ENCODE results near the gene TCP10L.
"Not testable (repeated sequence)": the region's sequence is repeated elsewhere in the genome, so short reads cannot be mapped to it uniquely, and the experiment has no call there.

TCP10L gene

DNA sequence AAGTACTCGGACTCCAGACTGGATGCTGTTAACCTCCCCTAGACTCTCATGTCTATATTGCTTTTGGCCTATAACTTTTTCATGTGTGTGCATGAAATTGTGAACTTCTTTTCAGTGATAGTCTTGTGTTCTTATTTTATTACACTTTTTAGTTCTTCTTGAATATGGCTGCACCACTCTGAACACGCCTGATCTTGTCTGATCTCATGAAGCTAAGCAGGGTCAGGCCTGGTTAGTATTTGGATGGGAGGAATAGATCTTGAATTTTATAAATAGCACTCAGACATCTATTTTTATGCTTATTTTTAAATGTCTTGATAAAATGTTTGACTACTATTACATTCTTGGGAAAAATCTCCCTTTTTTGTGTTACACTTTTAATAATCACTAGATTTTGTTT lies 22.4 kb downstream of the TCP10L start (continued):
- TF ChIP-seq ZNF658 (tag by site-specific recombination; IDR thresholded peaks at IDR 0.05) = no peak
- no peak for TF ChIP-seq ZNF514 (tag by site-specific recombination; IDR thresholded peaks at IDR 0.05)
- TF ChIP-seq BCL11A (tag by site-specific recombination; IDR thresholded peaks at IDR 0.05; ENCODE audit: low read depth) = no peak
- TF ChIP-seq ZNF677 (tag by site-specific recombination; IDR thresholded peaks at IDR 0.05) = no peak

DNA sequence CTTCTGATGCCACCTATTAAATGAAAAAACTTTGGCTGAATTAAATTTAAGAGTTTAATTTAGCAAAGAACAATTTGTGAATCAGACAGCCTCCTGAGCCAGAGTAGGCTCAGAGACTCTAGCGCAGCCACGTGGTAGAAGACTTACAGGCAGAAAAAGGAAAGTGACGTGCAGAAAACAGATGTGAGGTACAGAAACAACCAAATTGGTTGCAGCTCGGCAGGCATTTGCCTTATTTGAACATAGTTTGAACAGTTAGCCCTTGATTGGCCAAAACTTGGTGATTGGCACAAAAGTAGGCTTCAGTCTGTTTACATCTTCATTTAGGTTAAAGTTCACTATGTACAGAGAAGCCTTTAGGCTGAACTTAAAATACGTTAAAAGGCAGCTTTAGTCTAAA lies 22.9 kb downstream of the TCP10L start:
- Histone ChIP-seq H3K4me1 (ENCODE audit: control insufficient read depth, insufficient read depth, low read length) (no peaks in the 10 kb centered on the region), H3K36me3 (ENCODE audit: control insufficient read depth in 2 of 2, insufficient read depth in 1 of 2, low read length in 2 of 2) (peaks cover 0 to 8% of the 10 kb centered on the region in 2 experiments; a peak in 1 of 3 replicates), H3K9me3 (ENCODE audit: control insufficient read depth, insufficient read depth, low read depth, low read length) (no peaks in the 10 kb centered on the region), H3K27ac (ENCODE audit: extremely low read depth, low read depth, low read length) (no peak overlapping the region), H3K4me3 (ENCODE audit: low read depth, low read length) (no peak overlapping the region)
- ChIA-PET CTCF (interaction anchor here (0.6 to 0.7 kb wide), 2 partner anchors 103 to 124 kb away, joined by 3 read pairs; no protein-coding TSS in a partner anchor), POLR2A (no interaction called here)
- TF ChIP-seq ZNF175 (tag by site-specific recombination; IDR thresholded peaks at IDR 0.05) (no peak), ZNF184 (tag by site-specific recombination; IDR thresholded peaks at IDR 0.05) (no peak), ZIC2 (tag by site-specific recombination; IDR thresholded peaks at IDR 0.05) (no peak), ZNF16 (tag by site-specific recombination; IDR thresholded peaks at IDR 0.05; ENCODE audit: low read depth) (no peak), BCL11B (tag by site-specific recombination; IDR thresholded peaks at IDR 0.05; ENCODE audit: low read depth) (no peak), ZSCAN16 (tag by site-specific recombination; IDR thresholded peaks at IDR 0.05) (no peak), ZNF19 (tag by site-specific recombination; IDR thresholded peaks at IDR 0.05; ENCODE audit: low read depth) (no peak), SP2 (tag by site-specific recombination; IDR thresholded peaks at IDR 0.05) (no peak), GLI2 (tag by site-specific recombination; IDR thresholded peaks at IDR 0.05; ENCODE audit: borderline replicate concordance, low read depth) (no peak), ZNF571 (tag by site-specific recombination; IDR thresholded peaks at IDR 0.05) (no peak), OSR2 (tag by site-specific recombination; IDR thresholded peaks at IDR 0.05) (no peak), ZNF366 (tag by site-specific recombination; conservative IDR thresholded peaks at IDR 0.05) (no peak)
- TF ChIP-seq, protein P1, sequence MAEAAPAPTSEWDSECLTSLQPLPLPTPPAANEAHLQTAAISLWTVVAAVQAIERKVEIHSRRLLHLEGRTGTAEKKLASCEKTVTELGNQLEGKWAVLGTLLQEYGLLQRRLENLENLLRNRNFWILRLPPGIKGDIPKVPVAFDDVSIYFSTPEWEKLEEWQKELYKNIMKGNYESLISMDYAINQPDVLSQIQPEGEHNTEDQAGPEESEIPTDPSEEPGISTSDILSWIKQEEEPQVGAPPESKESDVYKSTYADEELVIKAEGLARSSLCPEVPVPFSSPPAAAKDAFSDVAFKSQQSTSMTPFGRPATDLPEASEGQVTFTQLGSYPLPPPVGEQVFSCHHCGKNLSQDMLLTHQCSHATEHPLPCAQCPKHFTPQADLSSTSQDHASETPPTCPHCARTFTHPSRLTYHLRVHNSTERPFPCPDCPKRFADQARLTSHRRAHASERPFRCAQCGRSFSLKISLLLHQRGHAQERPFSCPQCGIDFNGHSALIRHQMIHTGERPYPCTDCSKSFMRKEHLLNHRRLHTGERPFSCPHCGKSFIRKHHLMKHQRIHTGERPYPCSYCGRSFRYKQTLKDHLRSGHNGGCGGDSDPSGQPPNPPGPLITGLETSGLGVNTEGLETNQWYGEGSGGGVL (tag by site-specific recombination; IDR thresholded peaks at IDR 0.05) = no peak
- TF ChIP-seq, protein P2, sequence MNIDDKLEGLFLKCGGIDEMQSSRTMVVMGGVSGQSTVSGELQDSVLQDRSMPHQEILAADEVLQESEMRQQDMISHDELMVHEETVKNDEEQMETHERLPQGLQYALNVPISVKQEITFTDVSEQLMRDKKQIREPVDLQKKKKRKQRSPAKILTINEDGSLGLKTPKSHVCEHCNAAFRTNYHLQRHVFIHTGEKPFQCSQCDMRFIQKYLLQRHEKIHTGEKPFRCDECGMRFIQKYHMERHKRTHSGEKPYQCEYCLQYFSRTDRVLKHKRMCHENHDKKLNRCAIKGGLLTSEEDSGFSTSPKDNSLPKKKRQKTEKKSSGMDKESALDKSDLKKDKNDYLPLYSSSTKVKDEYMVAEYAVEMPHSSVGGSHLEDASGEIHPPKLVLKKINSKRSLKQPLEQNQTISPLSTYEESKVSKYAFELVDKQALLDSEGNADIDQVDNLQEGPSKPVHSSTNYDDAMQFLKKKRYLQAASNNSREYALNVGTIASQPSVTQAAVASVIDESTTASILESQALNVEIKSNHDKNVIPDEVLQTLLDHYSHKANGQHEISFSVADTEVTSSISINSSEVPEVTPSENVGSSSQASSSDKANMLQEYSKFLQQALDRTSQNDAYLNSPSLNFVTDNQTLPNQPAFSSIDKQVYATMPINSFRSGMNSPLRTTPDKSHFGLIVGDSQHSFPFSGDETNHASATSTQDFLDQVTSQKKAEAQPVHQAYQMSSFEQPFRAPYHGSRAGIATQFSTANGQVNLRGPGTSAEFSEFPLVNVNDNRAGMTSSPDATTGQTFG (tag by site-specific recombination; IDR thresholded peaks at IDR 0.05; ENCODE audit: borderline replicate concordance) = no peak
- TF ChIP-seq, protein P3, sequence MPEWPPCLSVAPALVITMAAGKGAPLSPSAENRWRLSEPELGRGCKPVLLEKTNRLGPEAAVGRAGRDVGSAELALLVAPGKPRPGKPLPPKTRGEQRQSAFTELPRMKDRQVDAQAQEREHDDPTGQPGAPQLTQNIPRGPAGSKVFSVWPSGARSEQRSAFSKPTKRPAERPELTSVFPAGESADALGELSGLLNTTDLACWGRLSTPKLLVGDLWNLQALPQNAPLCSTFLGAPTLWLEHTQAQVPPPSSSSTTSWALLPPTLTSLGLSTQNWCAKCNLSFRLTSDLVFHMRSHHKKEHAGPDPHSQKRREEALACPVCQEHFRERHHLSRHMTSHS (tag by site-specific recombination; IDR thresholded peaks at IDR 0.05) = no peak
- TF ChIP-seq, protein P4, sequence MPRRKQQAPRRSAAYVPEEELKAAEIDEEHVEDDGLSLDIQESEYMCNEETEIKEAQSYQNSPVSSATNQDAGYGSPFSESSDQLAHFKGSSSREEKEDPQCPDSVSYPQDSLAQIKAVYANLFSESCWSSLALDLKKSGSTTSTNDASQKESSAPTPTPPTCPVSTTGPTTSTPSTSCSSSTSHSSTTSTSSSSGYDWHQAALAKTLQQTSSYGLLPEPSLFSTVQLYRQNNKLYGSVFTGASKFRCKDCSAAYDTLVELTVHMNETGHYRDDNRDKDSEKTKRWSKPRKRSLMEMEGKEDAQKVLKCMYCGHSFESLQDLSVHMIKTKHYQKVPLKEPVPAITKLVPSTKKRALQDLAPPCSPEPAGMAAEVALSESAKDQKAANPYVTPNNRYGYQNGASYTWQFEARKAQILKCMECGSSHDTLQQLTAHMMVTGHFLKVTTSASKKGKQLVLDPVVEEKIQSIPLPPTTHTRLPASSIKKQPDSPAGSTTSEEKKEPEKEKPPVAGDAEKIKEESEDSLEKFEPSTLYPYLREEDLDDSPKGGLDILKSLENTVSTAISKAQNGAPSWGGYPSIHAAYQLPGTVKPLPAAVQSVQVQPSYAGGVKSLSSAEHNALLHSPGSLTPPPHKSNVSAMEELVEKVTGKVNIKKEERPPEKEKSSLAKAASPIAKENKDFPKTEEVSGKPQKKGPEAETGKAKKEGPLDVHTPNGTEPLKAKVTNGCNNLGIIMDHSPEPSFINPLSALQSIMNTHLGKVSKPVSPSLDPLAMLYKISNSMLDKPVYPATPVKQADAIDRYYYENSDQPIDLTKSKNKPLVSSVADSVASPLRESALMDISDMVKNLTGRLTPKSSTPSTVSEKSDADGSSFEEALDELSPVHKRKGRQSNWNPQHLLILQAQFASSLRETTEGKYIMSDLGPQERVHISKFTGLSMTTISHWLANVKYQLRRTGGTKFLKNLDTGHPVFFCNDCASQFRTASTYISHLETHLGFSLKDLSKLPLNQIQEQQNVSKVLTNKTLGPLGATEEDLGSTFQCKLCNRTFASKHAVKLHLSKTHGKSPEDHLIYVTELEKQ (tag by site-specific recombination; IDR thresholded peaks at IDR 0.05; ENCODE audit: borderline replicate concordance) = no peak
- TF ChIP-seq, protein P5, sequence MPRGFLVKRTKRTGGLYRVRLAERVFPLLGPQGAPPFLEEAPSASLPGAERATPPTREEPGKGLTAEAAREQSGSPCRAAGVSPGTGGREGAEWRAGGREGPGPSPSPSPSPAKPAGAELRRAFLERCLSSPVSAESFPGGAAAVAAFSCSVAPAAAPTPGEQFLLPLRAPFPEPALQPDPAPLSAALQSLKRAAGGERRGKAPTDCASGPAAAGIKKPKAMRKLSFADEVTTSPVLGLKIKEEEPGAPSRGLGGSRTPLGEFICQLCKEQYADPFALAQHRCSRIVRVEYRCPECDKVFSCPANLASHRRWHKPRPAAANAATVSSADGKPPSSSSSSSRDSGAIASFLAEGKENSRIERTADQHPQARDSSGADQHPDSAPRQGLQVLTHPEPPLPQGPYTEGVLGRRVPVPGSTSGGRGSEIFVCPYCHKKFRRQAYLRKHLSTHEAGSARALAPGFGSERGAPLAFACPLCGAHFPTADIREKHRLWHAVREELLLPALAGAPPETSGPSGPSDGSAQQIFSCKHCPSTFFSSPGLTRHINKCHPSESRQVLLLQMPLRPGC (tag by site-specific recombination; IDR thresholded peaks at IDR 0.05) = no peak

DNA sequence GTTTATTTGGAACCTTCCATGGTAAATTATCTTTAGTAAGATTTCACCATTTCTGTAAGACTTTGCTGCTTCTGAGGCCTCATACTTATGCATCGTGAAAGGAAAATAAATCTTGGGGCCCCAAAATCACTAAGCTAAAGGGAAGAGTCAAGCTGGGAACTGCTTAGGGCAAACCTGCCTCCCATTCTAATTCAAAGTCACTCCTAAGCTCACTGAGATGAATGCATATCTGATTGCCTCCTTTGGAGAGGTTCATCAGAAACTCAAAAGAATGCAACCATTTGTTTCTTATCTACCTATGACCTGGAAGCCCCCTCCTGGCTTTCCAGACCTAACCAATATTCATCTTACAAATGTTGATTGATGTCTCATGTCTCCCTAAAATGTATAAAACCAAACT lies 23.8 kb downstream of the TCP10L start:
- H3K4me1 ChIP-seq (ENCODE audit: control insufficient read depth, insufficient read depth, low read length); H3K9me3 ChIP-seq (ENCODE audit: control insufficient read depth, insufficient read depth, low read depth, low read length); POLR2A ChIA-PET; H3K4me3 ChIP-seq (ENCODE audit: low read depth, low read length); H3K27ac ChIP-seq (ENCODE audit: extremely low read depth, low read depth, low read length); H3K36me3 ChIP-seq (ENCODE audit: control insufficient read depth in 2 of 2, insufficient read depth in 1 of 2, low read length in 2 of 2): not testable (repeated sequence)
- CTCF ChIA-PET = interaction anchor here (0.6 to 2.5 kb wide), 5 partner anchors 8 to 175 kb away, joined by 3 to 20 read pairs (median 3); no protein-coding TSS in a partner anchor
